HepG2 (cell line): ENCODE data around the gene REEP6. TPM values are rescaled to one million over a fixed set of nuclear protein-coding genes. Genes with fewer than 3 reads are reported as not detected.

Experiments
- AHDC1 ChIP-seq: sonication (generic); formaldehyde crosslinking; IDR thresholded peaks from 2 replicates; pipeline ENCODE4 v1.5.1; 2020; ENCODE audit warnings: mild to moderate bottlenecking, missing genetic modification reagents, borderline replicate concordance
- SIX1 ChIP-seq: sonication (generic); formaldehyde crosslinking; IDR thresholded peaks from 2 replicates; pipeline ENCODE4 v1.4.0; 2020; ENCODE audit warnings: missing genetic modification reagents, borderline replicate concordance
- SOX13 ChIP-seq, 3 experiments: fragments of 450-650 bp in 1 of 3; sonication (generic) in 1 of 3; formaldehyde crosslinking in 1 of 3; IDR thresholded peaks in 2 of 3; conservative IDR thresholded peaks in 1 of 3; 2 replicates each; pipeline versions ENCODE4 v1.5.0 to v1.6.1; 2016 to 2020; ENCODE audit warnings: antibody characterized with exemption in 1 of 3, mild to moderate bottlenecking in 1 of 3, missing compliant biosample characterization in 1 of 3, missing genetic modification reagents in 1 of 3, moderate library complexity in 1 of 3
- TERF1 ChIP-seq: sonication (generic); formaldehyde crosslinking; IDR thresholded peaks from 2 replicates; pipeline ENCODE4 v1.8.0; 2022; ENCODE audit warnings: mild to moderate bottlenecking, missing genetic modification reagents, moderate library complexity
- TFAP4 ChIP-seq: sonication (generic); IDR thresholded peaks from 2 replicates; pipeline ENCODE4 v1.6.1; 2016; ENCODE audit warnings: low read depth, borderline replicate concordance
- ZMYM3 ChIP-seq: sonication (generic); formaldehyde crosslinking; IDR thresholded peaks from 2 replicates; pipeline ENCODE4 v1.5.1; 2020; ENCODE audit warnings: mild to moderate bottlenecking, missing genetic modification reagents
- ZNF687 ChIP-seq: sonication (generic); formaldehyde crosslinking; IDR thresholded peaks from 2 replicates; pipeline ENCODE4 v1.5.1; 2020; ENCODE audit warnings: mild to moderate bottlenecking, missing genetic modification reagents, moderate library complexity
- ZNF800 ChIP-seq: sonication (generic); formaldehyde crosslinking; IDR thresholded peaks from 2 replicates; pipeline ENCODE4 v1.4.0; 2020; ENCODE audit warnings: missing genetic modification reagents
- polyA plus RNA-seq, 8 experiments: library from polyadenylated mRNA; depleted of rRNA in 3 of 8; stranded (reverse) in 7 of 8; unstranded in 1 of 8; fragments of >200 nt; fragmentation: Illumina TruSeq in 4 of 8; extraction: Trizol in 4 of 8; gene quantifications; 2 replicates each; pipeline versions ENCODE4 v1.2.1 to v1.2.3, GENCODE V29; 2011 to 2016; ENCODE audit warnings: low read depth in 4 of 8, missing spikeins in 1 of 8, mixed read lengths in 1 of 8; ENCODE audit not compliant: insufficient read depth in 1 of 8
- total RNA-seq, 5 experiments: library from RNA; depleted of rRNA; stranded (reverse); fragments of >200 nt; fragmentation: Illumina TruSeq; extraction: Trizol; gene quantifications; 2 replicates each; pipeline ENCODE4 v1.2.3, GENCODE V29; 2016; ENCODE audit warnings: low read depth in 1 of 5

The REEP6 gene
- total and polyA plus RNA-seq, 2 of the 13 experiments (the other 11 are each of a cell fraction or from before 2014, with no cell fraction given): 10.0 to 28.8 TPM

- TF ChIP-seq AHDC1 (CRISPR knock-in tag) (no peak), ZNF800 (CRISPR knock-in tag) (0 out of 2 replicates have a peak, but pooled peaks have one; percentile 35), TFAP4 (no peak), SOX13 (IDR thresholded peaks at IDR 0.05) (no peak), SOX13 (CRISPR knock-in tag; conservative IDR thresholded peaks at IDR 0.05 in 1 of 2, IDR thresholded peaks at IDR 0.05 in 1 of 2) (no peak), ZMYM3 (CRISPR knock-in tag) (no peak), ZNF687 (peak; percentile 69), SIX1 (CRISPR knock-in tag) (no peak), TERF1 (CRISPR knock-in tag) (no peak)
Observed at GRCh38 chr19:1457031-1457739, 33.8 kb upstream of the REEP6 start (continued).
